ENCODE results near the gene DPP8. TPM values are rescaled to one million over a fixed set of nuclear protein-coding genes. Genes with fewer than 3 reads are reported as not detected.
A peak's percentile ranks its signal among the peaks of the same experiment; 100 is the strongest.
"Not testable (repeated sequence)": the region's sequence is repeated elsewhere in the genome, so short reads cannot be mapped to it uniquely, and the experiment has no call there.

Gene DPP8
- total RNA-seq, 1 donor from 2014 or later: 62.8 TPM

GRCh38 chr15:65405791-65406423 is 111.6 kb downstream of the DPP8 start:
- no peak for DNase-seq (ENCODE audit: low read depth, low spot score)

- no peak for DNase-seq (ENCODE audit: low read depth, low spot score)
Measured at GRCh38 chr15:65404186-65404872, 113.2 kb downstream of the DPP8 start.

- DNase-seq (ENCODE audit: low read depth, low spot score): no peak
Measured at GRCh38 chr15:65402961-65403360, 114.5 kb downstream of the DPP8 start.

- DNase-seq (ENCODE audit: low read depth, low spot score): no peak
Measured at GRCh38 chr15:65401611-65402240, 115.8 kb downstream of the DPP8 start.

GRCh38 chr15:65400760-65401610 is 116.5 kb downstream of the DPP8 start:
- peak; percentile 22 for DNase-seq (ENCODE audit: low read depth, low spot score)

- DNase-seq (ENCODE audit: low read depth, low spot score): no peak
Measured at GRCh38 chr15:65399997-65400396, 117.5 kb downstream of the DPP8 start.

GRCh38 chr15:65399001-65399706 is 118.3 kb downstream of the DPP8 start:
- DNase-seq (ENCODE audit: low read depth, low spot score): no peak

- not testable (repeated sequence) for DNase-seq (ENCODE audit: low read depth, low spot score)
Measured at GRCh38 chr15:65398486-65398885, 119.0 kb downstream of the DPP8 start.

- DNase-seq (ENCODE audit: low read depth, low spot score): no peak
Measured at GRCh38 chr15:65396965-65397317, 120.5 kb downstream of the DPP8 start.

GRCh38 chr15:65396283-65396964 is 121.1 kb downstream of the DPP8 start:
- no peak for DNase-seq (ENCODE audit: low read depth, low spot score)

GRCh38 chr15:65395567-65396202 is 121.8 kb downstream of the DPP8 start:
- no peak for DNase-seq (ENCODE audit: low read depth, low spot score)

GRCh38 chr15:65394936-65395335 is 122.6 kb downstream of the DPP8 start:
- no peak for DNase-seq (ENCODE audit: low read depth, low spot score)

GRCh38 chr15:65394280-65394789 is 123.2 kb downstream of the DPP8 start:
- no peak for DNase-seq (ENCODE audit: low read depth, low spot score)

- no peak for DNase-seq (ENCODE audit: low read depth, low spot score)
Measured at GRCh38 chr15:65393557-65393956, 123.9 kb downstream of the DPP8 start.

- no peak for DNase-seq (ENCODE audit: low read depth, low spot score)
Measured at GRCh38 chr15:65393091-65393490, 124.4 kb downstream of the DPP8 start.

Other genes starting within 250 kb of the DPP8 start
- 1.8 and 2.1 TPM in 2 replicates for gene PARP16, start 230.8 kb downstream of the DPP8 start, total RNA-seq
- gene RNU5A-1, start 221.6 kb downstream of the DPP8 start, total RNA-seq: not detected in 2 replicates
- gene RNU5B-1, start 213.0 kb downstream of the DPP8 start, total RNA-seq: not detected in 2 replicates
- not detected in 2 replicates for gene IGDCC3, start 139.7 kb downstream of the DPP8 start, total RNA-seq
- under 0.01 TPM in 1 of 2 replicates, not detected in the other for gene IGDCC4, start 94.7 kb downstream of the DPP8 start, total RNA-seq
- gene HACD3, start 12.8 kb upstream of the DPP8 start, total RNA-seq: 88.2 and 91.2 TPM in 2 replicates
- 32.2 and 43.5 TPM in 2 replicates for gene INTS14, start 93.4 kb upstream of the DPP8 start, total RNA-seq
- 2.7 and 4.4 TPM in 2 replicates for gene SLC24A1, start 104.2 kb upstream of the DPP8 start, total RNA-seq